Activated T-cell treated with anti-CD3 and anti-CD28 coated beads for 24 hours (primary cell): ENCODE results near the gene NUAK1.

ENCODE experiments used
- DNase-seq: peaks from one replicate; pipeline ENCODE4 v3.0.0-alpha.2; 2020; ENCODE audit warnings: low read depth

Gene NUAK1

DNA sequence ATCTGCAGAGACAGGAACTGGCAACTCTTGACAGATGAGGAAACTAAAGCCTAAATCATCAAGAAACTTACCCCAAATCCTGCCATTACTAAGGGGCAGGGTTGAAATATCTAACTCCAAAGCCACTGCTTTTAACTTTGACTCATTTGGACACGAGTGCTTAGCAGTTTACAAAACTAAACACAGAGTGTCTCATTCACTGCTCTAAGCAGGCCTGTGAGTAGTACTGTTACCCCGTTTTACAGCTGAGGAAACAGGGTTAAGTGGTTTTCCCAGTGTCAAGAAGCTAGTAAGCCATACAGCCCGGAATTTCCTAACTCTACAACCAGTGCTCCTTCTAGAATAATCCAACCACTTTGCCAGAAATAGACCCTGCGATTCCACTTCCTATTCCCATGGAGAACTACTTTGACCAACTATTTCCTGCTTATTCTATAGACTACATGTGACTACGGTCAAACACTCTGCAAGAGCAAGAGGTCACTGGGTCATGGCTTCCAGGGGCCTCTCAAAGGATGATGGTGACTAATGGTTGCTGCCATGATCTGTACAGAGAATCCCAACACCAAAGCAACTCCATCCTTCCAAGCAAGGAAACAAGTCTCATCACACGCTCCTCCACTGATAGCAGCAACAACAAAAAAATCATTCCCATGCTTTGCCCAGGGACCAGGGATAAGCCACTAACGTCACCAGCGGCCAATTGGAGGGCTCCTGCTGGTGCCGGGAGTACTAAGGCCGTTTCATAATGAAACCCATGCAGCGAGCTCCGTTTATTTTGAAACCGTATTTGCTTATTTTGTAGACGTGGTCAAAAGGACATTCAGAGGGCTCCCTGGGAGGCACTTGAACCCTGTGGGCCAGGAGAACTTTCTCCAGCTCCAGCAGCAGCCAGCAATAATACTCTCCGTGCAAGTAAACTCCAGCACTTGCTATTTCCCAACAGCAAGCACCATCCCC, 56.3 kb downstream of the NUAK1 start:
- no peak for DNase-seq

DNA sequence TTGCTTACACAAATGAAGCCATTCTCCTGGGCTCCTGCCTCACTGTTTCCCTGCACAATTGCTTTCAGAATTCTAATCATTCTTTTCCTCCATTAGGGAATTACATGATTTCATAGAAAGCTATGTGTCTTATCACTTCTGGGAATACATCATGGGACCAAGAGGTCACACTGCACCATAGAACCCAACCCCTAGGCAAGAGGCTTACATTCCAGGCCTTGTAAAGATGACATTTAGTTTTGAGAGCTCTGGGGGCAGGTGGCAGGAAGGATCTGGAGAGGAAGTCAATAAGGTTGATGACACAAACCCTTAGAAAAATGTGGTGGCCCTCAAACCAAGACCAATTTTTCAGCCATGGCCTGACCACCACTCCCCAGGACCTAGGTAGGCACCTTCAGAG, 57.1 kb downstream of the NUAK1 start:
- DNase-seq, result no peak

DNA sequence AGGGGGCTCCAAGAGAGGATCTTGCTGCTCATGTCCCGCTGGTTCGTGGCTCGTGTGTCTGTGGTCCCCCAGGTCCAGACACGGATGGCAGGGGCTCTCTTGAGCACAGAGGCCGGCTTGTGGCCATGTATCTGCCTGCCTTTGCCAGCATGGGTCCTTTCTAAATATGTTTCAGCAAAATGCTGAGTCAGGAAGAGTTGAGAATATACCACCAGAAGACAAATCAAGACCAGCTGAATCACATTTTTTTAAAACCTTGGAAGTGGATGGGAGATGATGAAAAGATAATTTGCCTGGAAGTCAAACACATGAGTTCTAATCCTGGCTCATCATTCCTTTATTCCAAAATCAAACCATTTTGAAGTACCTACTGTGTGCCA, 58.0 kb downstream of the NUAK1 start:
- DNase-seq, result no peak

DNA sequence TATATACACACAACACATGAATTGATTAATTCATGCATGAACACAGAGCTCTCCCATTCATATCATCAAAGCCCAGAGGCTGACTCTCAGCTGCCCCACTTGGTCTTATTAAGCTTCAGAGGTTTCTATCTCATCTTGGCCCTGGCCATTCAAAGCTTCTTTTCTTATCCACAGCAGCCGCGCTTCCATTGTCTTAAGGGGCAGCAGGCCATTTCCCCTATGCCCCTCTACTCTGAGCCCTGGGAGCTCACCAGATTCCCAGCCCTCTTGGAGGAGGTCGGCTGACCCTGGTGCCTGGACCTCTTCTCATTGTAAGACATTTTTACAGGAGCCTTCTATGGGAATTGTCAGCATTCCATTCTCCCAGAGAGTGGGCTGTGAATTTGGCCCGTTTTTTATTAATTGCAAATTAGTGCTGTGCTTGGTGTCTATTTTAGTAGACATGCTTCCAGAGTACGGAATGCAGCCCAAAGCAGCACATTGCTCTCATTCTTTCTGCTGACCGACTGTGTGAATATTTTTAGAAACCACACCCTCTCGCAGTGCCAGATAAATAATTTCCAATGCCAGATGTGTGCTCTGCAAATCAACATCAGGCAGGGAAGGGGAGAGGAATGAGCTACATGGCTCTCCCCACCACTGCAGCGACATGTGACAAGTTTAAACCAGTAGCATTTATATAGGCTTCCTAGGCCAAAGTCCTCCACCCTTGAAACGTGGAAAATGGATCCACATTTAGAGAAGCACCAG, 58.5 kb downstream of the NUAK1 start:
- DNase-seq, result no peak

DNA sequence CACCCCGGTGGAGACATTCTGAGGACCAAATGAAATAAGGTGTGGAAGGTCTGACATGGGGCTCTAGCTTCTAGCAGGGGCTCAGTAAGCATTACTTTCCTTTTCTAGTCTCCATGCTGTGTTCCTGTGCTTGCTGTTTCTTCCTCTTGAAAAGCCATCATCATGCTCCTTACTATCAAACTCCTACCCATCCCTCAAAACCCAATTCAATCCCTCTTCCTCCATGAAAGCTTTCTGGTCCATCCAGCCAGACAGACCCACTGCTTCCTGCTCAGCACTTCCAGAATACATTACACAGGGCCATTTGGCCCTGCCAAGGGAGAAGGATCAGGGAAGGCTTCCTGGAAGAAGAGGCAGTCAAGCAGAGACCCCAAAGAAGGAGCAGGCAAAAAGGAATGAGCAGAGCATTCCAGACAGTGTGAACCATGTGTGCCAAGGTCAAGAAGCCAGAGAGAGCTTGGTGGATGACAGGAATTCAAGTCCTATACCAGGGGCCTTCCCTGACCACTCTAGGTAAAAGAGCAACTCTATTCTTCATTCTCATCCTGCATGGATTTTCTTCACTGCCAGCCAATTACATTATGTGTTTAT, 59.5 kb downstream of the NUAK1 start:
- DNase-seq, result no peak

DNA sequence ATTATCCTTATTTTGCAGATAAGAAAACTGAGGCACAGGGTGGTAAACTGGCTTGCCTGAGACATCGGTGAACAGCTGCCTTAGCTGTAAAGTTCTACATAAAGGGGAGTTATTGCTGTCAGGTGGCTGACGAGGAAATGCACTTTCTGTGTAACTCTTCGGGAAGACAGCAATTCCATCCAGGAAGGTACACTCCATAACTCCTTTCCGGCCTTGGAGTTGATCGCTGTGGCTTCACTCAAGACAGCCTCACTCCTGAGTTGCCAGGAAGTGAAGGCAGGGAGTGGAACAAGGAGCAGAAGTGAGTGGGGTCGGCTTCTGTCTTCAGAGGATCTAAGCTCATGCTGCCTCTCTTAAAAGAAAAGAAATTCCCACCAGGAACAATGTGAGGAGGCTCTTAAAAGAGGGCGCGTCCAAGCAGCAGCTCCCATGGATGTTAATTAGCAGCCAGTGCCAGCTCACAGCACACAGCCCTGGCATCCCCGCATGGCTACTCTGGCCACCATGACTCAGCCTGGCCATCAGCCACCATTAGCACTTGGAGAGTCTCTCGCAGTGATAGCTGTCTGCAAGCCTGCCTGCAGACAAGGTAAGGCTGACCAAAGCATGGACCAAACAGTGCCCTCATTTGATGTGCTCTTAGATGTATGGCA, 60.3 kb downstream of the NUAK1 start:
- no peak for DNase-seq

DNA sequence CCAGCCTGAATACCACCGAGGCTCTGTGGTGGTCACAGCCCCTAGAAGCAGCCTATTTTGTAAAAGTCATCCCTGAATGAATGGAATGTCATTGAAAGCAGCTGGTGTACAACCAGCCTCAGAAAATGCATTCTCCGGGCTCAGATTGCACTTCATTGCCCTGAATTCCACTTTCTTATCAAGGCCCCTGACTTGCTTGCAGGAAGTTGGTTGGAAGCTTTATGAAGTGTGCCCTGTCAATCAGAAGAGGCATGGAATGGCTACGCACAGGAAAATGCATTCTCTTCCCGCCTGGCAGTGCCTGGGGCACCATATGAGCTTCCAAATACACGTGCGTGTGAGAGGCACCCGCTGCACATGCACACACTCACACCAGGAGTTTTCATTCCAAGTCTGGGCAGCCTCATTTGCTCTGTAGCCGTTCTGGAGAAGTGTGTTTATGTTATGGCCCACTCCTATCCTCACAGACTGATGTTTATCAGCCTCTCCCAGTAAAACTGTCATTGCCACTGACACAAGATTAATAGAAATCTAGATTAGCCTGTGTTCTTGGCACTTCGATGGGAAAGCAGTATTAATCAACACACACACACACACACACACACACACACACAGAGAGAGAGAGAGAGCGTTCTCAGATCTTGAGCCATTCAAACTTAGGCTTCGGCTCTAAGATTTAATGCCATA, 63.9 kb downstream of the NUAK1 start:
- no peak for DNase-seq

DNA sequence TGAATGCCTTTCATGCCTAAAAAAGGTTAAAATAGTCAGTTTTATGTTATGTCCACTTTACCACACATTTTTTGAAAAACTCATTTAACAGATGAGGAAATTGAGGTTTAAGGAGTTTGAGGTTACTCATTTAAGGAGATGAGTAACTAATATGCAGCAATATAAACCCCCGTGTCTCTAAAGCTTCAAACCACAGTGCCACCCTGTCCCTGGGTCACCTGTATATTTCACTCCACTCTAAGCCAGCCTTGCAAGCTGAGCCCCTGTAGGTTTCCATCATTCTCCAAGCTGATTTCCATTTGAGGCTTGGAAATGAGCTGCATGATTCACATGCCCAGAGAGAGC, 64.4 kb downstream of the NUAK1 start:
- DNase-seq, result no peak

DNA sequence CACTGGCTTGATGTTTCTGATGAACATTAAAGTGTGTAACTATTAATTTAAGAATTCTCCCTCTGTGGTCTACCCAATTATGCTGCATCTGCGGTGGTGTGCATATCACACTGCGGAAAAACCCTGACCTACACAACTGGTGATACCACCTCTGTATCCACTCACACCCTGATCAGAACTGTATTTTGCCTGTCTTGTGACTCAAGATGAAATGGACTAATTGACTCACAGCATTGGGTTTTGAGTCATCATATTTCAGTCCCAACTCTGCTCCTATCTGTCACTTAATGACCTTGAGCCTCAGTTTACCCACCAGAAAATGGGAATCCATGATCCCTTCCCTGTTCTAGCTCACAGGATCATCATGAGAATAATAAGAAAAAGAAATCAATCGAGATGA, 65.6 kb downstream of the NUAK1 start:
- no peak for DNase-seq

DNA sequence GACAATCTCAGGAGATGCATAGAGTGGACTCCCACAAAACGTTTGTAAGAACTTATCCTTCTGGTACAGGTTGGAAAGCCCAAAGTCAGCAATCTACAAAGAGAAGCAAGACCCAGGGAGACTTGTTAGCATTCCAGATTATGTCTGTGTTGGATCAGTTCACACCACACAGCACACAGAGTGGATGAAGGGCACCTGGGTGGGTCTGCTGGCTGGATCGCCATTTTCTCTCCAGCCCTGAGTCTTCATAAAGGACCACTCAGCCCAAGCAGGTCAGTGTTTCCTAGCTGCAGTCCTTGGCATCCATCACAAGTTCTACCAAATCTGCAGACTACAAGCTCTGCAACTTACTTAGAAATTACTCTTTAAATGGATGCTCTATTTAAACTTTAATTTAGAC, 66.0 kb downstream of the NUAK1 start:
- no peak for DNase-seq

DNA sequence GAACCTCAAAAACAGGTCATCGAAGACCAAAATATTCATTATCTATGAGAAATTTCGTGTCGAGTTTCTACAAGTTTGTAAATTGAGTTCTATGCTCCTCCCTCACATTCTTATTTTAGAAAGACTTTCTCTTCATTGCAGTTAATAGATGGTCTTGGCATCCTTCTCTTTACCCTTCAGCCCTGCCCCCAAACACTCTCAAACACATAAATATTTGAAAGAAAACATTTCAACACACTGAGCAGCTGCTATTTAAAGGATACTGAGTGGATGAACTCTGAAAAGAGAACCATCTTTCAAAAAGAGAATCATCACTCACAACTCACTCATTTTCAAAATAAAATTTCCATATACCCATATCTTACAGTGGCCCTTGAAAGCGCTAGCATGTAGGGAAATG, 67.1 kb downstream of the NUAK1 start:
- DNase-seq, result no peak

DNA sequence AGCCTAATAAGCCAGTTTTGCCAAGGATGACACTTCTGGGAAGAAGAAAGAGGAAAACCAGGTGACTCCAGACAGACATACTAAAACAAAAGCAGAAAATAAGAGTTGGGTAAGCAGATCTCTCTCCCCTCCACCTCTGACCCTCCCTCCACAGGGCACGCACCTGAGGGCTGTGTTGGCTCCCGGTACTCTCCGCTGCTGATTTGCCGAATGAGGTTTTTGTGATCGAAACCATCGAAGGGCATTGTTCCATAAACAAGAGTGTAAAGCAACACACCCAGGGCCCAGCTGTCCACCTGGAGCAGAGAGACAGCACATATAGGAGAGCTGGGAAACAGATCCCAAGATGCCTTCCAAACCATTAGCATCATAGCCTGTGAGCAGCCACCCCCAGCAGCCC, 68.1 kb downstream of the NUAK1 start:
- no peak for DNase-seq

DNA sequence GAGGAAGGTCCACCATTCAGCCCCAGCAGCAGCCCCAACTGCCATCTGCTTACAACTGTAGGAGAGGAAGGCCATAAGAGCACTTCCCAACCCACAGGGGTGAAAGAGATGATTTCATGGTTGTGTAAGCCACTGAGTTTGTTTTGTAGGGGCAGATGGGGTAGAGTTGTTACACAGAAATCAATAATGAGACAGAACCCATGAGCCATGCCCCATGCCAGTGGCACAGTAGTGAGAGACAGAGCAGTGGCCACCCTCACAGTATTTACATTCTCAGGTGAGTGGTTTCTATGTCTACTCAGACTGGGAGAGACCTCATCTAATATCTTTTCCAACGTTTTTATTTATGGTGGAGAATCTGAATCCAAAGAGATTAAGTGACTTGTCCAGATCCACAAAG, 68.6 kb downstream of the NUAK1 start:
- no peak for DNase-seq

DNA sequence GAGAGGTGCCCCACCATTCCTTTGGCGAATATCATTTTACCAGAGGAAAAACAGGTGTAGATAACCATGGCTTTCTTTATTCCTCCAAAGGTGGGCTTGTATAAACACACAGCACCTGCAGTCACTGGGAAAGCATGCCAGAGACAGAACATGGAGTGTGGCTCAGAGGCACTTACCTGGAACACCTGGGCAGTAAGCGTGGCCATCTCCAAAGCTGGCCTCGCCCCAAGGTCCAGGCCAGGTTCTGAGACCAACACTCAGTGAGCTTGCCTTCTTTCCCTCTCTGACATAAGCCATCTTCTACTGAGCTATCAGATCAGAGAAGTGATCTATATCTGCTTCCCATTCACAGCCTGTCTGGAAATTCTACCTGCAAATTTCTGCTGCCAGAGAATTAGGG, 70.5 kb downstream of the NUAK1 start:
- DNase-seq, result no peak

DNA sequence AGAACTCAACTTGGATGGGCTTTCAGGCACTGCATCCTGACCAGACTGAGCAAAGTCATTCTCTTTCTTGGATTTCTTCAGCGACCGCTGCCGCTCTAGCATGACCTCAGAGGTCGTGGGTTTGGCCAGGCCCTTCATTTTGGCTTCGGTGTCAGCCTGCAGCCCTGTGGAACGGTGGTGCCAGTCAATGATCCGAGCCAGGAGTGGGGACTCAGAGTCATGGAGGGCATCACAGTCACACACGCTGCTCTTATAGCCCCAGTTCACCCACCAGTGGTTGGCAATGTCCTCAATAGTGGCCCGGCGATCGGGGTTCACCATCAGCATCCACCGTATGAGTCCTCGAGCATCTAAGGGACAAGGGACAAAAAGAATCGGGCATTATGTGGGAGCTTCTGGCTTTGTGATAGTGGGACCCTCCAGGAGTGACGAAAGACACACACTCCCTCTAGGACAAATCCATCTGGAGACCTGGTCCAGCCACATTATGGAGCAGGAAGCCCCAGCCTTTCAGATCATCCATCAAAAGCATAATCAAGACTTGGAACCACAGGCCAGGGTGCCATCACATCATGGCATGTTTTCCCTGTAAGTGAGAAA, 71.0 kb downstream of the NUAK1 start:
- DNase-seq, result no peak

DNA sequence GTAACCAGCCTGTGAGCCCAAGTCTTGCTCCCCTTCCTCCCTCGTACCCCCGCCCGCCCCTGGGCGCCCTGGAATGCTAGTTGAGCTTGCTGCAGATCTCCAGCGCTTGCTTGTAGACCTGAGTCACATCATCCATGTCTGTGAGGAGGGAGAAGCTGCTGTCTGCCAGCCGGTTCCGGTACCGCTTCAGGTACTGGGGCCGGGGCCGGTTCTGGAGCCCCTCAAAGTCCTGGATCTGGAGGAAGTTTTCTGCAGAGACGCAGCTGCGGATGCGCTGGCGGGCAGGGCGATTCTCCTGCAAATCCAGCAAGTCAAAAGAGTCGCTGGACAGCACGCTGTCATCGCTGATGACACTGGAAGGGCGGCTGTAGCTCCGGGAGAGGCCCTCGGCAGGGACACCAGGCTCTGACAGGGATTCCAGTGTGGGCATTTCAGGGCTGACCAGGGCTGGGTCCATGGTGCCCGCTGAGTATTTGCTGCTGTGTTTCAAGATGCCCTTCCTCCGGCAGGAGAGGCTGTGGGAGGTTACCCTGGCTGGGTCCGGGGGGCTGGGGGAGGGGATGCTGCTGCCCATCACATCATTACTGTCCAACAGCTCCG, 71.9 kb downstream of the NUAK1 start:
- DNase-seq, result no peak

DNA sequence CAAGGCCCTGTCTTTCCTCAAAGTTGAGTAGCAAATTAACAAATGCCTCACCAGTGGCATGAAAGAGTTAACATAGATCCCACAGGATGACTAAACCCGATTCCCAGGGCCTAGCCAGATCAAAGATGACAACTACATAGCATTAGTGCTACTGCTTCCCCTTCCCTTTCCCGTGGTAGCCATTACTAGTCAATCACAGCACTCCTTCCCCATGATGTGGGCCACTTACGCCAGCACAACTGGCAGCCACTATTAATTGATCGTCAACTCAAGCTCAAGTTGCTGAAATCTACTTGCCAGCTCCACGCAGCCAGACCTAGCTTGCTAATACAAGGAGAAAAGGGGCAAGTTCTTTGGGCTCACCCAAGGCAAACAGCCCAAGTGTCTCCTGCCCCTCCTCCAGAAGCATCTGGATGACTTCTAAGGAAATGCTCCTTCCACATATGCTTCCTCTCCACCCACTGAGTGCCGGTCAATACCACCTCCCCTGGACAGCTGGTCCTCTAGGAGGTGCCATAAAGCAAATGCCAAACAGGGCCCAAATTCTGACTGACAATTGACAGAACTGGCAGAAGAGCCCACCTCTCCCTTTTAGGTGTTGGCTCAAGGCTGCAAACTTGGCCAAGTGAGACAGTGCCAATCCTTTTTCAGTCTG, 72.6 kb downstream of the NUAK1 start:
- no peak for DNase-seq

DNA sequence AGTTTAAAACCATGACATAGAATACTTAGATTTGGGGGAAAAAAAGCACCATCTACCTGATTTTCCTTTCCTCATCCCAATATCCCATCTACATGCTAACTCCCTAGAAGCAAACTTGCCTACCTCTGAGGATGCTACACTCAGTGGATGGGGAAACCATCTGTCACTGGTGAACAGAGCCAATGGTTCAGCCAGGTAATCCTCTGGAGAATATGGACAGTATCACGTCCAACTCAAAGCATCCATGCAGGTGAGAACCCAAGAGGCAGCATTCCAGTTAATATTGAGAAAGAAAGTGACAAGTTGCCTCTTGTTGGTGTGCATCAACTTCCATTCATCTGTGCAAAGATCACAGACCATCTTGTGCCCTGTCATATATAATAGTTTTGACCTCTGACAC, 73.2 kb downstream of the NUAK1 start:
- DNase-seq, result no peak

DNA sequence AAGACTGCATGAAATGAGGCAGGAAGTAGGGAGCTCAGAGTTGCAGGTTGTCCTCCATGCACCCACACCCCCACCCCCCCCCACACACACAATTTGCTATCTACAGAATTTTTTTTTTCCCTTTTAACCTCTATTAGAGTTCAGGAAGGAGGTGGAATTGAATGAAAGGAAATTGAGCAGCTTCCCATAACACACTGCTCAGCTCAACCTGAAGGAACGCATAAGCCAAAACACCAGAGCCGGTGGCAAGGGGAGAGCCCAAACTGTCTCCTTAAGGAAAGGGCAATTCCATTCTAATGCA, 74.1 kb downstream of the NUAK1 start:
- no peak for DNase-seq

DNA sequence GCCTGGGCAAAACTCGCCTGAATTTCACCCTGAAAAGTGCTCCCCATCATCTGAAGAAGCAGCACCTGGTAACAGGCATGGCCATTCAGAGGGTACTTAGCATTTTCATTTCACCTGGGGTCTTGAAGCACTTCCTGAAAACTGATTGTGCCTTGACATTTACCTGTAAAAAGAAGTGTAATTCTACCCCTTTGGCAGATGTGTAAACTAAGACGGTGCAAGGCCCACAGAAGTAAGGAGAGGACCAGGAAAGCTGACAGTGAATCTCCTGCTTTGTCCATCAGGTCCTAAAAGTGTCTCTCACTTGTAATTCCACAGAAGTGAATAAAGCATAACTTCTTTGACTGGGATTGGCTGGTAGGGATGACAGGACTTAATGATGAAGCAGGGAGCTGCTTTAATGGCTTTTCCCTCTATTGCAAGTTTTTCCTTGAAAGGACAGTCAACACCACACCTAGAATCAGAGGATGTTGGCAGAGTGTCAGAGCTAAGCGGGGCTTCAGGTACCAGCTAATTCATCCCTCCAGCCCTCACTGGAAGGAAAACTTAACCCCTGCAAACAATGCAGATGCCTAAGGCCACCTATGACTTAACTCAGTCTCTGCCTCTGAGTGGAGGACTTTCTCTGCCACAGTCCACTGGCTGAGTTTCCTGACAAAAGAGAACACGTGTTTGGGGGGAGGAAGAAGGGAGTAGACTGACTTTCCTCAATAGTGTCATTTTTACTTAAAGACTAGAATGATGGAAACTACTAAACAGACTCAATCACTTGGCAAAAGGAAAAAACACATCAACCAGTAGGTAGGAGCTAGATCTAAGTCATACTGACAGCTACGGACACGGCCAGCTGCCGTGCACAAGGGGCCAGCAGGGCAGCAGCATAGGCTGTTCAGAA, 74.7 kb downstream of the NUAK1 start:
- DNase-seq, result no peak
